Central memory CD8-positive, alpha-beta T cell (primary cell): Measurements from ENCODE around the gene SUSD3.

ENCODE experiments used
- ATAC-seq: fragments of 150-1000 bp; cut with Tn5 transposase; replicated peaks from 2 replicates; pipeline ENCODE4 v1.10.0; 2022; ENCODE audit warnings: mild to moderate bottlenecking, moderate FRiP score, moderate number of reproducible peaks; ENCODE audit not compliant: poor library complexity, severe bottlenecking; ENCODE audit errors: extremely low read depth
- DNase-seq, 2 donors: peaks; one replicate each; pipeline ENCODE4 v3.0.0; 2021; ENCODE audit warnings: low spot score in 2 of 2
- H3K27ac Mint-ChIP-seq: one replicate; pipeline ENCODE4 v1.8.0; 2022; ENCODE audit warnings: low read depth, mild to moderate bottlenecking, moderate library complexity, mixed read lengths
- H3K27me3 Mint-ChIP-seq: one replicate; pipeline ENCODE4 v1.8.0; 2022; ENCODE audit warnings: mixed read lengths
- H3K36me3 Mint-ChIP-seq: one replicate; pipeline ENCODE4 v1.8.0; 2022; ENCODE audit warnings: mild to moderate bottlenecking, moderate library complexity, mixed read lengths; ENCODE audit not compliant: insufficient read depth
- H3K4me1 Mint-ChIP-seq: one replicate; pipeline ENCODE4 v1.8.0; 2022; ENCODE audit warnings: mixed read lengths
- H3K4me3 Mint-ChIP-seq: one replicate; pipeline ENCODE4 v1.8.0; 2022; ENCODE audit warnings: mild to moderate bottlenecking, moderate library complexity, mixed read lengths
- H3K9me3 Mint-ChIP-seq: one replicate; pipeline ENCODE4 v1.8.0; 2022; ENCODE audit warnings: mixed read lengths

SUSD3 gene

GRCh38 chr9:93117924-93118862, 59.7 kb downstream of the SUSD3 start:
- no peak for DNase-seq
- Mint-ChIP-seq H3K9me3 (no peaks in the 10 kb centered on the region), H3K27ac (no peak overlapping the region), H3K4me1 (peaks cover 31% of the 10 kb centered on the region), H3K36me3 (peaks cover 36% of the 10 kb centered on the region), H3K27me3 (no peaks in the 10 kb centered on the region), H3K4me3 (no peak overlapping the region)
- no peak for ATAC-seq

- no peaks in the 10 kb centered on the region for H3K27me3 Mint-ChIP-seq
- DNase-seq (no peak), ATAC-seq (no peak)
- H3K4me1 Mint-ChIP-seq, result peaks cover 31% of the 10 kb centered on the region
- H3K36me3 Mint-ChIP-seq, result peaks cover 42% of the 10 kb centered on the region
- peak overlapping the region; percentile 10 for H3K4me3 Mint-ChIP-seq
- H3K9me3 Mint-ChIP-seq, result no peaks in the 10 kb centered on the region
- H3K27ac Mint-ChIP-seq, result peak overlapping the region; percentile 82
Observed at GRCh38 chr9:93118863-93119702, 60.6 kb downstream of the SUSD3 start.

- peaks cover 41% of the 10 kb centered on the region for H3K36me3 Mint-ChIP-seq
- ATAC-seq (no peak), DNase-seq (no peak)
- H3K27me3 Mint-ChIP-seq, result no peaks in the 10 kb centered on the region
- peak overlapping the region; percentile 10 for H3K4me3 Mint-ChIP-seq
- peak overlapping the region; percentile 82 for H3K27ac Mint-ChIP-seq
- peaks cover 30% of the 10 kb centered on the region for H3K4me1 Mint-ChIP-seq
- H3K9me3 Mint-ChIP-seq, result no peaks in the 10 kb centered on the region
Observed at GRCh38 chr9:93119703-93119952, 61.1 kb downstream of the SUSD3 start.

GRCh38 chr9:93119953-93120845, 61.7 kb downstream of the SUSD3 start:
- Mint-ChIP-seq H3K27me3 (no peaks in the 10 kb centered on the region), H3K4me1 (peaks cover 25% of the 10 kb centered on the region), H3K36me3 (peaks cover 41% of the 10 kb centered on the region), H3K4me3 (peak overlapping the region; percentile 10), H3K9me3 (no peaks in the 10 kb centered on the region), H3K27ac (peak overlapping the region; percentile 82)
- ATAC-seq (peak; percentile 69), DNase-seq (no peak)

GRCh38 chr9:93120846-93121315, 62.4 kb downstream of the SUSD3 start:
- H3K27me3 Mint-ChIP-seq, result no peaks in the 10 kb centered on the region
- no peak overlapping the region for H3K4me3 Mint-ChIP-seq
- peak overlapping the region; percentile 82 for H3K27ac Mint-ChIP-seq
- H3K36me3 Mint-ChIP-seq, result peaks cover 45% of the 10 kb centered on the region
- H3K4me1 Mint-ChIP-seq, result peaks cover 27% of the 10 kb centered on the region
- no peak for ATAC-seq
- H3K9me3 Mint-ChIP-seq, result no peaks in the 10 kb centered on the region
- DNase-seq, result no peak

- no peak overlapping the region for H3K4me3 Mint-ChIP-seq
- H3K9me3 Mint-ChIP-seq, result no peaks in the 10 kb centered on the region
- DNase-seq (no peak), ATAC-seq (no peak)
- no peak overlapping the region for H3K27ac Mint-ChIP-seq
- no peaks in the 10 kb centered on the region for H3K27me3 Mint-ChIP-seq
- peaks cover 48% of the 10 kb centered on the region for H3K36me3 Mint-ChIP-seq
- H3K4me1 Mint-ChIP-seq, result peaks cover 34% of the 10 kb centered on the region
Observed at GRCh38 chr9:93121316-93122241, 63.1 kb downstream of the SUSD3 start.

GRCh38 chr9:93122721-93123221, 64.3 kb downstream of the SUSD3 start:
- Mint-ChIP-seq H3K4me3 (no peak overlapping the region), H3K36me3 (peaks cover 54% of the 10 kb centered on the region), H3K4me1 (peaks cover 44% of the 10 kb centered on the region), H3K27ac (peak overlapping the region; percentile 54), H3K9me3 (no peaks in the 10 kb centered on the region), H3K27me3 (no peaks in the 10 kb centered on the region)
- no peak for ATAC-seq
- no peak for DNase-seq

GRCh38 chr9:93123561-93124283, 65.2 kb downstream of the SUSD3 start:
- Mint-ChIP-seq H3K27ac (peak overlapping the region; percentile 69), H3K9me3 (no peaks in the 10 kb centered on the region), H3K4me1 (peaks cover 49% of the 10 kb centered on the region), H3K36me3 (peaks cover 54% of the 10 kb centered on the region), H3K27me3 (no peaks in the 10 kb centered on the region), H3K4me3 (no peak overlapping the region)
- DNase-seq (no peak), ATAC-seq (no peak)

GRCh38 chr9:93124793-93125192, 66.3 kb downstream of the SUSD3 start:
- no peaks in the 10 kb centered on the region for H3K9me3 Mint-ChIP-seq
- H3K36me3 Mint-ChIP-seq, result peaks cover 49% of the 10 kb centered on the region
- H3K27me3 Mint-ChIP-seq, result no peaks in the 10 kb centered on the region
- peak overlapping the region; percentile 7 for H3K4me3 Mint-ChIP-seq
- ATAC-seq (no peak), DNase-seq (no peak)
- H3K4me1 Mint-ChIP-seq, result peaks cover 44% of the 10 kb centered on the region
- H3K27ac Mint-ChIP-seq, result peak overlapping the region; percentile 69

- no peak for DNase-seq
- Mint-ChIP-seq H3K9me3 (no peaks in the 10 kb centered on the region), H3K36me3 (peaks cover 45% of the 10 kb centered on the region), H3K4me1 (peaks cover 41% of the 10 kb centered on the region), H3K27ac (peak overlapping the region; percentile 91), H3K4me3 (peak overlapping the region; percentile 66), H3K27me3 (no peaks in the 10 kb centered on the region)
- no peak for ATAC-seq
Observed at GRCh38 chr9:93125331-93125894, 66.9 kb downstream of the SUSD3 start.
